ENCODE results near the gene CCDC190. TPM values are rescaled to one million over a fixed set of nuclear protein-coding genes. Genes with fewer than 3 reads are reported as not detected.
"Not testable (repeated sequence)": the region's sequence is repeated elsewhere in the genome, so short reads cannot be mapped to it uniquely, and the experiment has no call there.

The CCDC190 gene
- total RNA-seq, 1 experiment from 2014 or later, result not detected

- H3K9me2 ChIP-seq (ENCODE audit: insufficient read depth); H3K27ac ChIP-seq (ENCODE audit: low read depth, low read length); intact Hi-C loops (cut with micrococcal nuclease); H4K20me1 ChIP-seq (ENCODE audit: insufficient read depth); H3K9me3 ChIP-seq (ENCODE audit: control insufficient read depth in 1 of 2, insufficient read depth in 1 of 2, low read depth in 1 of 2, low read length in 2 of 2); POLR2A ChIA-PET; RAD21 ChIA-PET (ENCODE audit: low non-redundant PET in 1 of 2, low total read pairs in 2 of 2, uncharacterized antibody in 2 of 2, unreplicated experiment in 2 of 2); BruUV-seq (replicated peaks); H3K4me3 ChIP-seq (replicated peaks in 1 of 2; ENCODE audit: low read depth in 1 of 2, low read length in 2 of 2); H3K36me3 ChIP-seq (ENCODE audit: control insufficient read depth in 1 of 2, insufficient read depth in 2 of 2, low read length in 2 of 2); DNase-seq (ENCODE audit: low read depth, low spot score); H3K4me2 ChIP-seq (ENCODE audit: low read length); H3K79me2 ChIP-seq (ENCODE audit: insufficient read depth, low read length); H2AFZ ChIP-seq (ENCODE audit: low read depth, low read length, poor library complexity, severe bottlenecking); CTCF ChIA-PET; ATAC-seq; H3K9ac ChIP-seq (ENCODE audit: low read length); H3K27me3 ChIP-seq (ENCODE audit: insufficient read depth, low read length): not testable (repeated sequence)
- peaks cover 1 to 16% of the 10 kb centered on the region in 2 experiments for H3K4me1 ChIP-seq (ENCODE audit: control insufficient read depth in 1 of 2, insufficient read depth in 2 of 2, low read length in 2 of 2)
Measured at GRCh38 chr1:162818666-162819065, 42.3 kb downstream of the CCDC190 start.

- H2AFZ ChIP-seq (ENCODE audit: low read depth, low read length, poor library complexity, severe bottlenecking); H3K9me2 ChIP-seq (ENCODE audit: insufficient read depth); RAD21 ChIA-PET (ENCODE audit: low non-redundant PET in 1 of 2, low total read pairs in 2 of 2, uncharacterized antibody in 2 of 2, unreplicated experiment in 2 of 2); intact Hi-C loops (cut with micrococcal nuclease); H3K4me2 ChIP-seq (ENCODE audit: low read length); BruUV-seq (replicated peaks); H3K9me3 ChIP-seq (ENCODE audit: control insufficient read depth in 1 of 2, insufficient read depth in 1 of 2, low read depth in 1 of 2, low read length in 2 of 2); H3K27ac ChIP-seq (ENCODE audit: low read depth, low read length); H3K36me3 ChIP-seq (ENCODE audit: control insufficient read depth in 1 of 2, insufficient read depth in 2 of 2, low read length in 2 of 2); CTCF ChIA-PET; ATAC-seq; H3K9ac ChIP-seq (ENCODE audit: low read length); DNase-seq (ENCODE audit: low read depth, low spot score); POLR2A ChIA-PET; H3K79me2 ChIP-seq (ENCODE audit: insufficient read depth, low read length); H4K20me1 ChIP-seq (ENCODE audit: insufficient read depth); H3K27me3 ChIP-seq (ENCODE audit: insufficient read depth, low read length); H3K4me3 ChIP-seq (replicated peaks in 1 of 2; ENCODE audit: low read depth in 1 of 2, low read length in 2 of 2): not testable (repeated sequence)
- peaks cover 0 to 10% of the 10 kb centered on the region in 2 experiments; a peak in 3 of 4 replicates for H3K4me1 ChIP-seq (ENCODE audit: control insufficient read depth in 1 of 2, insufficient read depth in 2 of 2, low read length in 2 of 2)
Measured at GRCh38 chr1:162818136-162818535, 42.8 kb downstream of the CCDC190 start.

GRCh38 chr1:162812357-162812756, 48.6 kb downstream of the CCDC190 start:
- H2AFZ ChIP-seq (ENCODE audit: low read depth, low read length, poor library complexity, severe bottlenecking); H3K9ac ChIP-seq (ENCODE audit: low read length); H3K4me2 ChIP-seq (ENCODE audit: low read length); H3K9me3 ChIP-seq (ENCODE audit: control insufficient read depth in 1 of 2, insufficient read depth in 1 of 2, low read depth in 1 of 2, low read length in 2 of 2); ATAC-seq; H3K27ac ChIP-seq (ENCODE audit: low read depth, low read length); H3K27me3 ChIP-seq (ENCODE audit: insufficient read depth, low read length); CTCF ChIA-PET; POLR2A ChIA-PET; DNase-seq (ENCODE audit: low read depth, low spot score); H4K20me1 ChIP-seq (ENCODE audit: insufficient read depth); H3K4me1 ChIP-seq (ENCODE audit: control insufficient read depth in 1 of 2, insufficient read depth in 2 of 2, low read length in 2 of 2); H3K36me3 ChIP-seq (ENCODE audit: control insufficient read depth in 1 of 2, insufficient read depth in 2 of 2, low read length in 2 of 2); H3K9me2 ChIP-seq (ENCODE audit: insufficient read depth); H3K79me2 ChIP-seq (ENCODE audit: insufficient read depth, low read length); H3K4me3 ChIP-seq (replicated peaks in 1 of 2; ENCODE audit: low read depth in 1 of 2, low read length in 2 of 2); intact Hi-C loops (cut with micrococcal nuclease); RAD21 ChIA-PET (ENCODE audit: low non-redundant PET in 1 of 2, low total read pairs in 2 of 2, uncharacterized antibody in 2 of 2, unreplicated experiment in 2 of 2): not testable (repeated sequence)
- TSS peak; percentile 50 for BruUV-seq (replicated peaks)

- CTCF ChIA-PET, result not testable (repeated sequence)
Measured at GRCh38 chr1:162807503-162807902, 53.5 kb downstream of the CCDC190 start.

More at GRCh38 chr1:162807503-162807902, 53.5 kb downstream of the CCDC190 start:
- H3K36me3 ChIP-seq (ENCODE audit: control insufficient read depth in 1 of 2, insufficient read depth in 2 of 2, low read length in 2 of 2); RAD21 ChIA-PET (ENCODE audit: low non-redundant PET in 1 of 2, low total read pairs in 2 of 2, uncharacterized antibody in 2 of 2, unreplicated experiment in 2 of 2); H3K9ac ChIP-seq (ENCODE audit: low read length); intact Hi-C loops (cut with micrococcal nuclease); DNase-seq (ENCODE audit: low read depth, low spot score); H4K20me1 ChIP-seq (ENCODE audit: insufficient read depth); BruUV-seq (replicated peaks); H3K4me2 ChIP-seq (ENCODE audit: low read length); H3K4me1 ChIP-seq (ENCODE audit: control insufficient read depth in 1 of 2, insufficient read depth in 2 of 2, low read length in 2 of 2); H3K27ac ChIP-seq (ENCODE audit: low read depth, low read length); H3K4me3 ChIP-seq (replicated peaks in 1 of 2; ENCODE audit: low read depth in 1 of 2, low read length in 2 of 2); H3K79me2 ChIP-seq (ENCODE audit: insufficient read depth, low read length); H3K27me3 ChIP-seq (ENCODE audit: insufficient read depth, low read length); H3K9me2 ChIP-seq (ENCODE audit: insufficient read depth); H3K9me3 ChIP-seq (ENCODE audit: control insufficient read depth in 1 of 2, insufficient read depth in 1 of 2, low read depth in 1 of 2, low read length in 2 of 2); POLR2A ChIA-PET; ATAC-seq; H2AFZ ChIP-seq (ENCODE audit: low read depth, low read length, poor library complexity, severe bottlenecking): not testable (repeated sequence)

All from HCT116 (cell line).